Activated CD4-positive, alpha-beta T cell treated with anti-CD3 and anti-CD28 coated beads, Interleukin-2, amount 50 U/mL, for 1 hour (primary cell): ENCODE results near the gene RBM8A.
"Not testable (repeated sequence)": the region's sequence is repeated elsewhere in the genome, so short reads cannot be mapped to it uniquely, and the experiment has no call there.

Experiments used
- DNase-seq: peaks from one replicate; pipeline ENCODE4 v3.0.0-alpha.2; 2020

The RBM8A gene

DNA sequence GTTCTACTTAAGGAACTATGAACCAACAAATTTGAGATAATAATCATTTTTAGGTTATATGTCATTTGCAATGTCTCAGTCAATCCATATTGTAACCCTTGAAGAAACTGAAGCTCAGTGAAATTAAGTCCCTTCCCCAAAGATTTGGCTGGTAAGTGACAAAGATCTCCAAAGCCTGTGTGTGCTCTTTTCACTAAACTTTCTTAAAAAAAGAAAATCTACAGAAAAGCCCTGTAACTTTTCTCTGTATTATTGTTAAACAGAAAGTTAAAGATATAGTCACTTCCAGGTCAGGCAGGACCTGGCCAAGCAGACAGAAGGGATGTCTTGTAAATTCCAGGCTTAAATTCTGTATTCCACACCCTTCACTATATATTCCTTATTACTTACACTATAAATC is 29.1 kb upstream of the RBM8A start:
- no peak for DNase-seq

DNA sequence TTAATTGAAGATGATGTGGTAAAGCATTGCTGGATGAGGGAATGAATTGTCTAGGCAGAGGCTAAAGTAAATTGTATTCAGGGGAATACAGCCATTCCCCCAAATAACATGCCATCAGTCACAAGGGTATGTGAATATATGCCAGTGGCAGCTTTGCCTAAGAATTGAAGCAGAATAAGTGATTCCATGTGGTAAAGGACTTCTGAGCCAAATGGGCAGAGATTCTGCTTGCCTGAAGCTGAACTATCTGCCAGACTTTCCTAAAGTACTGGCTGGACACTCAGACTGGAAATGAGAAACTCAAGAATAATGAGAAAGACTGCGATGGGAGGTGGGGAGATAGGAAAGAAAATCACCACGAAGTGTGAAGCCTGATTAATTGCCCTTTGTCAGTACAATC is 28.2 kb upstream of the RBM8A start:
- DNase-seq: no peak

DNA sequence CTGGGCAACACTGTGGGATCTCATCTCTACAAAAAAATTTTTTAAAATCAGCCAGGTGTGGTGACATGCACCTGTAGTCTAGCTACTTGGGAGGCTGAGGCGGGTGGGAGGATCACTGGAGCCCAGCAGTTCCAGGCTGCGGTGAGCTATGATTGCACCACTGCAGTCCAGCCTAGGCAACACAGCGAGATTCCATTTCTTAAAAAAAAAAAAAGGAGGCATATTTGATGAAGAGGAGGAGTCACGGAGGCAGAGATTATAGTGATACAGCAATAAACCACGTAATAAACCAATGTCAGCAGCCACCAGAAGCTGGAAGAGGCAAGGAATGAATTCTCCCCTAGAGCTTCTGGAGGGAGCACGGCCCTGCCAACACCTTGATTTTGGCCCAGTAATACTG is 26.6 kb upstream of the RBM8A start:
- no peak for DNase-seq

DNA sequence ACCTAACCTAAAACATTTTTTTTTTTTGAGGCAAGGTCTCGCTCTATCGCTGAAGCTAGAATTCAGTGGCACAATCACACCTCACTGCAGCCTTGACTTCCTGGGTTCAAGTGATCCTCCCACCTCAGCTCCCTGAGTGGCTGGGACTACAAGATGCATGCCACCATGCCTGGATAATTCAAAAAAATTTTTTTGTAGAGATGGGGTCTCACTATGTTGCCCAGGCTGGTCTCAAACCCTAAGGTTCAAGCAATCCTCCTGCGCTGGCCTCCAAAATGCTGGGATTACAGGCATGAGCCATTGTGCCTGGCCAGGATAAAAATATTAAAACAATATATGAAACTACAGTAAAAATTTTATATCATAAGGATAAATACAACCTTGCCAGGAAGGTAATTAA is 25.6 kb upstream of the RBM8A start:
- no peak for DNase-seq

DNA sequence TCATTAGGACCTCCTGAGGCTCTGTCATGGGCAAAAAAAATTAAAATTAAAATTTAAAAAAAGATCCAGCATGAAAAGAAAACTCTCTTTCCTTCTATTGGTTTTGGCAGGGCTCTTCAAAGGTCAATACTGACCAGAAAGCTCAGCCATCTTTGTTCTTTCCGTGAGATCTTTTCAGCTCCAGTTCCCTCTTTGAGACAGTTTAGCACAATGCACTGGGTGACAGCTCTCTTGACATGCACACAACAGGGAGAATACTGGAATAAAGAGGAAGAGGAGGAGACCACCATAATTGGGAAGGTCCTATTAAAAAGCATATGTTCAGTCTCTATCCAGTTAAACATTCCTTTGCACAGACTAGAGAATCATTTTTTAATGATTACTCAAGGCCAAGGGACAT is 24.2 kb upstream of the RBM8A start:
- DNase-seq: no peak

DNA sequence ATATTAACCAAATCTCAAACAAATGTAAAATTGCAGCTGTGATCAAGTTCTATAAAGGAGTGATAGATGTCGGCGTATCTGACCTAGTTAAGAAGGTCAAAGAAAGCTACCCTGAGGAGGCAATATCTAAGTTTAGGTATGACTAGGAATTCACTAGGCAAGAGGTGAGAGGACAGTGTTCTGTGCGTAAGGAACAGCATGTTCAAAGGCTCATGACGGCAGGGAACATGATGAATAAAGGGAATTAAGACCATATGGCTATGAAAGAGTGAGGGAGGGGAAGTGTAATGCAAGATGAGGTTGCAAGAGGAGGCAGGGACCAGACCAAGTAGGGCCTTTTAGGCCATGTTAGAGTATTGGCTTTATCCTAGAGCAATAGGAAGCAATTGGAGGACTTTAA is 21.9 kb upstream of the RBM8A start:
- DNase-seq: no peak

GRCh38 chr1:145947551-145947950 is 20.3 kb upstream of the RBM8A start:
- DNase-seq: no peak

GRCh38 chr1:145946477-145946986 is 19.2 kb upstream of the RBM8A start:
- no peak for DNase-seq

DNA sequence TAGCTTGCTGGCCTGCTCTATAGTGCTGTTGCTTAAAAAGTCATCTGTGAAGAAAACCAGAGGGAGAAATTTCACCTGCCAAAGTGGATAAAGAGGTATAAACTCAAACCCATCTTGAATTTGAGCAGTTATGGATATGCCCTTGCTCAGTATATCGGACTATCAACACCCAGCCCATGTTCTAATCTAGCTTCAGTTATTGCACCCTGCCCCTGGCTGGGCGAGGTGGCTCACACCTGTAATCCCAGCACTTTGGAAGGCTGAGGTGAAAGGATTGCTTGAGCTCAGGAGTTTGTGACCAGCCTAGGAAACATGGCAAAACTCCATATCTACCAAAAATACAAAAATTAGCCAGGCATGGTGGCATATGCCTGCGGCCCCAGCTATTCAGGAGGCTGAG is 17.2 kb upstream of the RBM8A start:
- DNase-seq: no peak

GRCh38 chr1:145942871-145943270 is 15.6 kb upstream of the RBM8A start:
- no peak for DNase-seq

DNA sequence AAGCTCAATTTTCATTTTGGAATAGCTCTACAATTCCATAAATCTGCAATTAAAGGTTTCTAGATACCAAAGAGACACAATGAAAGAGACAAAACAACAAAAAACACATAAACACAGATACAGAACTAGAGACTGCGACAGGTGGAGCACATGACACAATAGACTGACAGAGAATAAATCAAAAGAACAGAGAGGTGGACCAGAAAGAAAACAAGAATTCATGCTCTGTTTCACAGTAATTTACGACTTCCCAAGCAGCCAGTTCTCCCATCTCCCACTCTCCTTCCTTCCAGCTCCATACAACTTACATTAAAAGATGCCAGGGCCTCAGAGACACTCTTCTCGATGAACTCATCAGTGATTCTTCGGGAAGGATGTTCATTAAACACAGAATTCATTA is 15.1 kb upstream of the RBM8A start:
- DNase-seq: no peak

DNA sequence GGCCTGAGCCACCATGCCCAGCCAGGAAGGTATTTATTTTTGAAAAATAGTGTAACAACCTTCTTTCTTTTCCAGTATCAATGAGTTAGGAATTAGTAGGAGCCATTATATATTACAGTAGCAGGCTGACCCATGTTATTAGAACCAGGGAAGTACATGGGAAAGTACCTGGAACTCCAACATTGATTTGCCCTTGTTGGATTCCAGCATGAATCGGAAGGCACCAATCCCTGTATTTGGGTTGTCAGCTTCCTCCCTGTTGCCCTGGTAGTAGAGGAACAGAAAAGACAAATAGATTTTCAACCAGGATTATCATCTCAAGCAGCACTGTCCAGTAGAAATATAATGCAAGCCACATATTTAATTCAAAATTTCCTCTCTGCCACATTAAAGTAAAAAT is 10.2 kb upstream of the RBM8A start:
- DNase-seq: no peak

GRCh38 chr1:145936247-145936646 is 9.0 kb upstream of the RBM8A start:
- no peak for DNase-seq

GRCh38 chr1:145935708-145936107 is 8.4 kb upstream of the RBM8A start:
- no peak for DNase-seq

DNA sequence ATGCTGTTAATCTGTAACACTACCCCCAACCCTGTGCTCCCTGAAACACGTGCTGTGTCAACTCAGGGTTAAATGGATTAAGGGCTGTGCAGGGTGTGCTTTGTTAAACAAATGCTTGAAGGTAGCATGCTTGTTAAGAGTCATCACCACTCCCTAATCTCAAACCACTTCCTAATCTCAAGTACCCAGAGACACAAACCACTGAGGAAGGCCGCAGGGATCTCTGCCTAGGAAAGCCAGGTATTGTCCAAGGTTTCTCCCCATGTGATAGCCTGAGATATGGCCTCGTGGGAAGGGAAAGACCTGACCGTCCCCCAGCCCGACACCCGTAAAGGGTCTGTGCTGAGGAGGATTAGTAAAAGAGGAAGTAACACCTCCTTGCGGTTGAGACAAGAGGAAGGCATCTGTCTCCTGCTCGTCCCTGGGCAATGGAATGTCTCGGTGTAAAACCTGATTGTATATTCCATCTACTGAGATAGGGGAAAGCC is 5.3 kb upstream of the RBM8A start:
- not testable (repeated sequence) for DNase-seq

- no peak for DNase-seq
These were observed 796 bp upstream of the RBM8A start for GRCh38 chr1:145927916-145928643.

- DNase-seq: no peak
These were observed 610 bp downstream of the RBM8A start for GRCh38 chr1:145926686-145927062.

- no peak for DNase-seq
These were observed 5.0 kb downstream of the RBM8A start for GRCh38 chr1:145922266-145922665.

DNA sequence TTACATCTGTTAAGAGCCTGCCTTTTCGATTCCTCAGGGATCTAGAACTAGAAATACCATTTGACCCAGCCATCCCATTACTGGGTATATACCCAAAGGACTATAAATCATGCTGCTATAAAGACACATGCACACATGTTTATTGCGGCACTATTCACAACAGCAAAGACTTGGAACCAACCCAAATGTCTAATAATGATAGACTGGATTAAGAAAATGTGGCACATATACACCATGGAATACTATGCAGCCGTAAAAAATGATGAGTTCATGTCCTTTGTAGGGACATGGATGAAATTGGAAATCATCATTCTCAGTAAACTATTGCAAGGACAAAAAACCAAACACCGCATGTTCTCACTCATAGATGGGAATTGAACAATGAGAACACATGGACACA is 7.0 kb downstream of the RBM8A start:
- not testable (repeated sequence) for DNase-seq

GRCh38 chr1:145918992-145919939 is 8.0 kb downstream of the RBM8A start:
- DNase-seq: no peak

GRCh38 chr1:145918144-145918991 is 8.9 kb downstream of the RBM8A start, which contains the start of gene PEX11B:
PEX11B (minus strand) TSS chr1:145918717; CDS start chr1:145918688, 29 bp downstream.
- DNase-seq: peak; percentile 92

- DNase-seq: no peak
These were observed 9.7 kb downstream of the RBM8A start for GRCh38 chr1:145917595-145917994.

DNA sequence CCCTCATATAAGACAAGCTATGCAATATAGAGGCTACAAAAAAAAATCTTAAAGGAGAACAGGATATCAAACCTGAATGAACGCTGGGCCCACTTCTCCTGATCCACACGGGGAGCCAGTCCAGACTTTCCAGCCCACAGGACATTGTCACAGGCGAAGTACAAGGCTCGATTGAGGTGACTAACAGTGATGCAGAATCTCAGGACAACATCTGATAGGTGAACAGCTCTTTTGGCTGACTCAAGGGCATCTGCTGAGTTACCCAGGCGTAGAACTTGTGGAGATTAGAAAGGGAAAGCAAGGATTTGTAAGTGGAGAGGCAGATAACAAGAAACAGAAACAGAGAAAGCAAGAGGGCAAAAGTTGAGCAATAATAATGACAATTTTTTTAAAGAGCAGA is 10.5 kb downstream of the RBM8A start:
- no peak for DNase-seq
